IMR-90 (cell line): ENCODE data around the gene NSUN5. TPM values are rescaled to one million over a fixed set of nuclear protein-coding genes. Genes with fewer than 3 reads are reported as not detected.

ENCODE experiments used
- ATAC-seq: fragments of 200-7000 bp; cut with Tn5 transposase; 2 replicates; pipeline ENCODE4 v1.9.1; 2020; ENCODE audit warnings: low read depth, mild to moderate bottlenecking, moderate library complexity
- BruUV-seq: library from RNA; stranded (reverse); fragments of 400-500 nt; replicated peaks from 2 replicates; lab custom pipeline; 2021; lab: Mats Ljungman, UMichigan
- CTCF ChIA-PET: fragments of 300-600 bp; formaldehyde crosslinking; extraction: SDS; loops from one replicate; lab custom pipeline; 2021; ENCODE audit warnings: antibody characterized with exemption; lab: Yijun Ruan, JAX
- POLR2A ChIA-PET: fragments of 300-600 bp; sonication (Branson Sonifier 250); formaldehyde crosslinking; loops from one replicate; lab custom pipeline; 2022; ENCODE audit warnings: antibody characterized with exemption; ENCODE audit not compliant: unreplicated experiment; lab: Charles Lee
- DNase-seq: peaks from one replicate; pipeline ENCODE4 v3.0.0; 2013
- H2AFZ ChIP-seq: replicated peaks from 2 replicates; pipeline ENCODE3; 2013; ENCODE audit warnings: low read length, mild to moderate bottlenecking; ENCODE audit not compliant: poor library complexity
- H2AK5ac ChIP-seq: 2 replicates; pipeline ENCODE4 v1.6.1; 2013; ENCODE audit warnings: low read depth, low read length, inconsistent platforms
- H2AK9ac ChIP-seq: replicated peaks from 2 replicates; pipeline ENCODE3; 2013; ENCODE audit warnings: mild to moderate bottlenecking, low read depth, low read length, moderate library complexity; ENCODE audit not compliant: poor library complexity
- H2BK120ac ChIP-seq: 2 replicates; pipeline ENCODE4 v1.6.1; 2013; ENCODE audit warnings: low read depth, low read length, inconsistent platforms
- H2BK15ac ChIP-seq: 3 replicates; pipeline ENCODE4 v1.6.1; 2013; ENCODE audit warnings: low read depth, low read length, inconsistent platforms
- H2BK20ac ChIP-seq: 2 replicates; pipeline ENCODE4 v1.6.1; 2013; ENCODE audit warnings: low read depth, mild to moderate bottlenecking, inconsistent platforms, low read length, moderate library complexity
- H2BK5ac ChIP-seq: 2 replicates; pipeline ENCODE4 v1.6.1; 2013; ENCODE audit warnings: mild to moderate bottlenecking, low read depth, low read length, inconsistent platforms; ENCODE audit not compliant: poor library complexity, severe bottlenecking
- H3K14ac ChIP-seq: replicated peaks from 2 replicates; pipeline ENCODE4 v1.6.1; 2013; ENCODE audit warnings: low read depth, low read length, inconsistent platforms
- H3K18ac ChIP-seq: 2 replicates; pipeline ENCODE4 v1.6.1; 2013; ENCODE audit warnings: low read depth, low read length, control low read depth
- H3K23ac ChIP-seq: 2 replicates; pipeline ENCODE4 v1.6.1; 2013; ENCODE audit warnings: low read depth, low read length, inconsistent platforms
- H3K27ac ChIP-seq: 2 replicates; pipeline ENCODE4 v1.5.1; 2013; ENCODE audit warnings: mild to moderate bottlenecking, control low read depth, low read length; ENCODE audit not compliant: insufficient read depth
- H3K27me3 ChIP-seq: 2 replicates; pipeline ENCODE4 v1.6.1; 2013; ENCODE audit warnings: low read length; ENCODE audit not compliant: control insufficient read depth, insufficient read depth
- H3K36me3 ChIP-seq: 2 replicates; pipeline ENCODE4 v1.6.1; 2013; ENCODE audit warnings: low read length, mixed read lengths; ENCODE audit not compliant: control insufficient read depth, insufficient read depth
- H3K4ac ChIP-seq: 2 replicates; pipeline ENCODE4 v1.6.1; 2013; ENCODE audit warnings: low read depth, low read length, inconsistent platforms
- H3K4me1 ChIP-seq: 2 replicates; pipeline ENCODE4 v1.6.1; 2013; ENCODE audit warnings: low read length, mixed read lengths; ENCODE audit not compliant: control insufficient read depth, insufficient read depth
- H3K4me2 ChIP-seq: 2 replicates; pipeline ENCODE4 v1.6.1; 2013; ENCODE audit warnings: low read depth, mild to moderate bottlenecking, control low read depth, low read length, moderate library complexity
- H3K4me3 ChIP-seq: 2 replicates; pipeline ENCODE4 v1.5.1; 2013; ENCODE audit warnings: low read depth, mild to moderate bottlenecking, control low read depth, low read length, moderate library complexity; ENCODE audit not compliant: insufficient read depth
- H3K56ac ChIP-seq: 2 replicates; pipeline ENCODE4 v1.6.1; 2013; ENCODE audit warnings: low read length, inconsistent platforms; ENCODE audit not compliant: insufficient read depth; ENCODE audit errors: extremely low read depth
- H3K79me1 ChIP-seq, 2 experiments: 2 replicates each; pipeline ENCODE4 v1.6.1; 2013; ENCODE audit warnings: low read length in 2 of 2, inconsistent platforms in 1 of 2, low read depth in 1 of 2
- H3K9ac ChIP-seq: 2 replicates; pipeline ENCODE4 v1.6.1; 2013; ENCODE audit warnings: low read depth, low read length, control low read depth
- H3K9me1 ChIP-seq: 2 replicates; pipeline ENCODE4 v1.6.1; 2013; ENCODE audit warnings: low read length, inconsistent platforms; ENCODE audit not compliant: insufficient read depth
- H3K9me3 ChIP-seq: 2 replicates; pipeline ENCODE4 v1.6.1; 2013; ENCODE audit warnings: low read length; ENCODE audit not compliant: control insufficient read depth, insufficient read depth
- H4K20me1 ChIP-seq: 2 replicates; pipeline ENCODE4 v1.6.1; 2013; ENCODE audit warnings: low read length, inconsistent platforms; ENCODE audit not compliant: insufficient read depth
- H4K5ac ChIP-seq: 2 replicates; pipeline ENCODE4 v1.6.1; 2013; ENCODE audit warnings: mild to moderate bottlenecking, low read depth, low read length, control low read depth
- H4K8ac ChIP-seq, 2 experiments: 2 replicates each; pipeline ENCODE4 v1.6.1; 2013; ENCODE audit warnings: low read depth in 2 of 2, low read length in 2 of 2, control low read depth in 1 of 2, inconsistent platforms in 1 of 2
- H4K91ac ChIP-seq: 2 replicates; pipeline ENCODE4 v1.6.1; 2013; ENCODE audit warnings: low read depth, low read length, inconsistent platforms; ENCODE audit not compliant: insufficient read depth
- BHLHE40 ChIP-seq: fragments of 150-350 bp; IDR thresholded peaks from 2 replicates; pipeline ENCODE4 v1.6.1; 2016; ENCODE audit warnings: mild to moderate bottlenecking, low read depth, low read length
- CEBPB ChIP-seq: IDR thresholded peaks from 2 replicates; pipeline ENCODE4 v1.6.1; 2012; ENCODE audit warnings: low read depth, low read length, improper control_type of control experiment
- CHD1 ChIP-seq: IDR thresholded peaks from 2 replicates; pipeline ENCODE4 v1.6.1; 2012; ENCODE audit warnings: low read depth, low read length, improper control_type of control experiment
- MAFK ChIP-seq: IDR thresholded peaks from 2 replicates; pipeline ENCODE4 v1.6.1; 2012; ENCODE audit warnings: low read depth, low read length, improper control_type of control experiment
- MAZ ChIP-seq: IDR thresholded peaks from 2 replicates; pipeline ENCODE4 v1.6.1; 2012; ENCODE audit warnings: low read depth, mild to moderate bottlenecking, low read length, improper control_type of control experiment, moderate library complexity, borderline replicate concordance
- MXI1 ChIP-seq: IDR thresholded peaks from 2 replicates; pipeline ENCODE4 v1.6.1; 2012; ENCODE audit warnings: low read depth, mild to moderate bottlenecking, low read length, moderate library complexity, borderline replicate concordance
- NFE2L2 ChIP-seq: fragments of 150-350 bp; IDR thresholded peaks from 2 replicates; pipeline ENCODE4 v1.6.1; 2016; ENCODE audit warnings: low read depth, mild to moderate bottlenecking, low read length
- RAD21 ChIP-seq: IDR thresholded peaks from 2 replicates; pipeline ENCODE4 v1.6.1; 2012; ENCODE audit warnings: low read length, improper control_type of control experiment
- RCOR1 ChIP-seq: IDR thresholded peaks from 2 replicates; pipeline ENCODE4 v1.6.1; 2012; ENCODE audit warnings: mild to moderate bottlenecking, low read length, improper control_type of control experiment; ENCODE audit not compliant: insufficient replicate concordance
- RFX5 ChIP-seq: IDR thresholded peaks from 2 replicates; pipeline ENCODE4 v1.8.0; 2012; ENCODE audit warnings: low read depth, mild to moderate bottlenecking, low read length, moderate library complexity
- SMC3 ChIP-seq: fragments of 150-350 bp; IDR thresholded peaks from 2 replicates; pipeline ENCODE4 v1.6.1; 2016; ENCODE audit warnings: low read depth, mild to moderate bottlenecking, antibody characterized with exemption, low read length, moderate library complexity
- WGBS, 2 experiments: methylation state at CpG; one replicate each; pipeline versions ENCODE4 v1.1.5 to v1.1.7; 2013; ENCODE audit warnings: missing lambda C conversion rate in 2 of 2; ENCODE audit not compliant: insufficient read length in 1 of 2; ENCODE audit errors: extremely low coverage in 2 of 2; 5-methylcytosine and 5-hydroxymethylcytosine counted together
- dilution Hi-C: fragments of 300-500 bp; cut with HindIII; formaldehyde crosslinking; loops from one replicate; pipeline ENCODE4 v1.14.3; 2018; ENCODE audit warnings: low sequenced_read_pairs; ENCODE audit not compliant: unreplicated experiment
- in situ Hi-C: fragments of 300-500 bp; cut with MboI; formaldehyde crosslinking; loops from 3 replicates; pipeline ENCODE4 v1.14.3; 2019; ENCODE audit warnings: low sequenced_read_pairs, inconsistent platforms, mixed read lengths
- intact Hi-C: fragments of 100-400 bp; cut with micrococcal nuclease; formaldehyde crosslinking; loops from 2 replicates; pipeline ENCODE4 v1.10.0; 2022
- polyA plus RNA-seq, 3 experiments: library from polyadenylated mRNA; depleted of rRNA; stranded (reverse); fragments of >200 nt; gene quantifications; 2 replicates each; pipeline ENCODE4 v1.2.3, GENCODE V29; 2012; ENCODE audit warnings: low replicate concordance in 1 of 3
- total RNA-seq: library from RNA; depleted of rRNA; stranded (reverse); fragments of >200 nt; gene quantifications from 2 replicates; pipeline ENCODE4 v1.2.3, GENCODE V29; 2012
- TF ChIP-seq, protein P1 (sequence below): fragments of 150-350 bp; IDR thresholded peaks from 2 replicates; pipeline ENCODE4 v1.6.1; 2017; ENCODE audit warnings: mild to moderate bottlenecking, antibody characterized with exemption, low read length, low read depth

The NSUN5 gene
- total and polyA plus RNA-seq, 2 of the 4 experiments (the other 2 are of a cell fraction): 10.0 to 17.7 TPM

DNA sequence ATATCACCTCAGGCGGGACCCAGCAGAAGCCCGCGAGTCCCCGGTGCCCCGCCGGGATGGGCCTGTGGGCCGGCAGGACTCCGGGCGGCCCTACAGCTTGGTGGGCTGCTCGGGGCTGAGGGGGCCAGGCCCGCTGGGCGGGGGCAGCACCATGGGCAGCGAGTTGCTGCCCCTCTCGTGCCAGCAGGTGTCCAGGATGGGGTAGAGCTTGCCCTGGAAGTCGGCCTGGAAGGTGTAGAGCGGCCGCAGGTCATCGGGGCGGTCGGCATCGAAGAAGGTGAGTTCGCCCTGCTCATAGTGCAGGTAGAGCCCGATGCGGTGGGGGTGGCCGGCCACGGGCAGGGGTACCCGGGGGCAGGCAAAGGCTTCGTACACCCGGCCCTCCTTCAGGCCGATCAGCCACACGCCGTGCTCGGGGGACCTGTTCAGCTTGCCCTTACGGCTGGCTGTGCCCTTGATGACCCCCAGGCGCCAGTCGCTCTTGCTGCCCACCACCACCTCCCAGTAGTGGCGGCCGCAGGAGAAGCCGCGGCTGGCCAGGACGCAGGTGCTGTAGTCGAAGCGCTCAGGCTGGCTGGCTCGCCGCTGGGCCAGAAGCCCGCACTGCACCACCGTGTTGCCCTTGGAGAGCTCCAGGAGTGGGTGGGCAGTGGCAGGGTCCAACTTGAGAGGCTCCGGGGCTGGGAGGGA lies 4.3 kb upstream of the NSUN5 start:
- Histone ChIP-seq H3K27me3 (peaks cover 2% of the 10 kb centered on the region), H3K79me1 (peaks cover 9 to 15% of the 10 kb centered on the region in 2 experiments), H2BK5ac (no peak overlapping the region), H3K14ac (no peak overlapping the region), H2BK20ac (no peak overlapping the region), H3K9me3 (no peaks in the 10 kb centered on the region), H3K36me3 (no peaks in the 10 kb centered on the region), H3K9ac (no peak overlapping the region), H3K4me3 (no peak overlapping the region), H2AK9ac (no peak overlapping the region), H3K4me2 (no peak overlapping the region), H3K27ac (no peak overlapping the region), H2BK15ac (no peak overlapping the region), H3K23ac (no peak overlapping the region), H2AFZ (no peak overlapping the region), H3K4me1 (peaks cover under 1% of the 10 kb centered on the region; the same call in 1 of the 2 replicates), H3K18ac (no peak overlapping the region), H2BK120ac (no peak overlapping the region), H2AK5ac (no peak overlapping the region), H4K8ac (no peak overlapping the region), H3K9me1 (peaks cover 7% of the 10 kb centered on the region), H4K5ac (no peak overlapping the region), H3K4ac (no peak overlapping the region), H3K56ac (no peak overlapping the region), H4K91ac (no peak overlapping the region), H4K20me1 (no peaks in the 10 kb centered on the region)
- in situ Hi-C loops: no loop called here
- POLR2A ChIA-PET: no interaction called here
- no peak for DNase-seq
- BruUV-seq: no TSS peak
- CTCF ChIA-PET: no interaction called here
- ATAC-seq: no peak
- 86% methylated on average over 41 of the region's 48 CpGs; no CpG with 5 or more reads in 1 of the 2 experiments for WGBS, 2 experiments
- intact Hi-C loops: no loop called here
- dilution Hi-C loops: no loop called here
- TF ChIP-seq NFE2L2 (no peak), SMC3 (no peak), CHD1 (no peak), MAFK (no peak), MXI1 (no peak), RCOR1 (no peak), CEBPB (no peak), MAZ (no peak), RFX5 (no peak), BHLHE40 (no peak), RAD21 (no peak)
- TF ChIP-seq, protein P1, sequence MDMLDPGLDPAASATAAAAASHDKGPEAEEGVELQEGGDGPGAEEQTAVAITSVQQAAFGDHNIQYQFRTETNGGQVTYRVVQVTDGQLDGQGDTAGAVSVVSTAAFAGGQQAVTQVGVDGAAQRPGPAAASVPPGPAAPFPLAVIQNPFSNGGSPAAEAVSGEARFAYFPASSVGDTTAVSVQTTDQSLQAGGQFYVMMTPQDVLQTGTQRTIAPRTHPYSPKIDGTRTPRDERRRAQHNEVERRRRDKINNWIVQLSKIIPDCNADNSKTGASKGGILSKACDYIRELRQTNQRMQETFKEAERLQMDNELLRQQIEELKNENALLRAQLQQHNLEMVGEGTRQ: no peak
